HG03469 (cell line): ENCODE data around the gene ZNF581.

Source experiments
- ATAC-seq: cut with Tn5 transposase; IDR thresholded peaks from one replicate; pipeline ENCODE4 v1.9.1; 2021; ENCODE audit warnings: mild to moderate bottlenecking, moderate library complexity, moderate number of reproducible peaks; ENCODE audit not compliant: unreplicated experiment

The ZNF581 gene

DNA sequence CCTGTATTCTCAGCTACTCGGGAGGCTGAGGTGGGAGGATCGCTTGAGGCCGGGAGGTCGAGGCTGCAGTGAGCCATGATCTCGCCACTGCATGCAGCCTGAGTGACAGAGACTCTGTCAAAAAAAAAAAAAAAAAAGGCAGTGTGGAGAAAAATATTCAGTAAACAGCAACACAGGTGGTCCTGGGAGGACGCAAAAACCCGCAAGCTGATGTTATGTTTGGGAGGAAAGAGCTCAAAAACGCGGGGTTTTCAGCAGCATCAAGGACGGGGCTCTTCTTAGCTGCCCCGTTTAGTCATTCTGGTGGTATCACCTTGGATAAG lies 18.5 kb upstream of the ZNF581 start:
- ATAC-seq = no peak

DNA sequence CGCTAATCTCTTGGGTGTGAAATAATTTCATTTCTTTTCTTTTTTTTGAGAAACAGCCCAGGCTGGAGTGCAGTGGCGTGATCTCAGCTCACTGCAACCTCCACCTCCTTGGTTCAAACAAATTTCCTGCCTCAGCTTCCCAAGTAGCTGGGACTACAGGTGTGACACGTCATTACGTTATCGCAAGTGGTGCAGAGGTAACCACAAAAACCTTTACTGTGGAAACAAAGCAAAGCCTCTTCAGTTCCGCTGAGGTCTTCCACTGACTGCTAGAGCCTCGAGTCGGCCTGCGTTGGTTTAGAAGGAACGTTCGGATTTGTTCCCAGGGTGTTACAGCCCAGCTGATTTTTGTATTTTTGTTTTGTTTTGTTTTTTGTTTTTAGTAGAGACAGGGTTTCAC lies 17.1 kb upstream of the ZNF581 start:
- no peak for ATAC-seq

DNA sequence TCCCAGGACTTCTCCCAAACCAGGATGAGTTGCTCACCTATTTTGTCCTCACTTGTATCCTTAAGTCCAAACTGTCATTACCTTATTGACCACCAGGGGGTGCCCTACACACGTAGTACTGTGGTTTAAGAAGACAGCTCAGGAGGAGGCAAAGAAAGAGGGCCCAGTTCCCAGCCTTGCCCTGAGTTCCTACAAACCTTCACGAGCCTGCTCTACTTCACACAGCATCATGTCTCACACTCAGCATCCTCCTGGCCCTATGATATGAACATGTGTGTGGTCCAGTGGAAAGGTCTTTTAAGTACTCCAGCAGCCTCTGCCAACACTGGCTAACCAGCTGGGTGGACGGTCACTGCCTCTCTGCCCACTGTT lies 11.0 kb upstream of the ZNF581 start:
- ATAC-seq = no peak

DNA sequence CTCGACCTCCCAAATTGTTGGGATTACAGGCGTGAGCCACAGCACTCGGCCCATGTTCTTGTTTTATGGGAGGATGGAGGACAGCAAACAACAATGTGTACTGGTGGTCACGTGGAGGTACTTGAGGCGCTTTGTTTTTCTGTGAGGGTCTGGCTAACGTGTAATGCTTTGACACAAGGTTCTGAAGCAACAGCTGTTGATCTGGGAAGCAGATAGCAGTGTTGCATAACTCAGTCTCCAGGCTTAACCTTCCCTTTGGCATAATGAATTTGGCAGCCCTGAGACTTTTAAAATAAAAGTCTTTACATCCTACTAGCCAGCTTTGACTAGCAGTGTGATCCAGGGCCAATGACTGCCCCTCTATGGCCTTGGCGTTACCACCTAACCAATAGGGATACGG lies 9.6 kb upstream of the ZNF581 start:
- ATAC-seq = no peak

DNA sequence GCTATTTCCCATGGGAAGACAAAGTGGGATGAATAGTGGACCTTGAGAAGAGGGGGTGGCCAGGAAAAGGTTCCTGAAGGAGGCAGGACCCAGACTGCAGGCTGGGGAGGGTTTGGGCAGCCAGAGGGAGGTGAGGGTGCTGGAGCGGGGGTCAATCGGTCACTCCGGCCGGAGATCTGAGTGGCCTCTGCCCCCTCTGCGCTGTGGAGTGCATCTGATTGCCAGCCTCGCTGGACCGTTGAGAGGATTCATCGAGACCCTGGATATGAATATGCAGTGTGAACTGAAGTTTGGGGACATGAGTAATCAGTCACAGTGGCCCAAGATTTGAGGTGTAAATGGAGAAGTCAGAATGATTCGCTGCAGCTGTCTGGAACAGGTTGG lies 8.1 kb upstream of the ZNF581 start:
- no peak for ATAC-seq

DNA sequence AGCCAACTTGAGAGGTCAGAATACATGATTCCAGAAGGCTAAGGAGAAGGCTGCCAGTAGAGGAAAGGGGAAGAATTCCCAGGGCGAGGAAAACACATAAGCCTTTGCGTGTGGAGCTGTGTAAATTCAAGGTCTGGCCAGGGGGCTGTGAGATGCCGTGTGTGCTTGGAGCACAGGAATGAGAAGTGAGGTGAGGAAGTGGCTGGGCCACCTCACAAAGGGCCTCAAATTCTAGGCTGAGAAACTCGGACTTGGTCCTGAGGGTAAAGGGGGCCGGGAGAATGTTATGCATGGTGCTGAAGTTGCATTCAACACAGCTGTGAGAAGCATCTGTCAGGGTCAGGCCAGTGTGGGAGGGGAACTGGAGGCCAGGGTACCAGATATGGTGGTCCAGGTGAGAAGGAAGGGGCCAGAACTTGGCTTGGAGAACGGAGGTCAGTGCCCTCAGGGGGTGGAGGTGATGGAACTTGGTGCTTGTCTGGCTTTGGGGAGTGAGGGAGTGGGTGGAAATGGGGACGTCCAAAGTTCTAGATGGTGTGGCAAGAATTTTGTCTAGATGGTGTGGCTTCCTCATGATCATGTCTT lies 7.5 kb upstream of the ZNF581 start:
- ATAC-seq = no peak

DNA sequence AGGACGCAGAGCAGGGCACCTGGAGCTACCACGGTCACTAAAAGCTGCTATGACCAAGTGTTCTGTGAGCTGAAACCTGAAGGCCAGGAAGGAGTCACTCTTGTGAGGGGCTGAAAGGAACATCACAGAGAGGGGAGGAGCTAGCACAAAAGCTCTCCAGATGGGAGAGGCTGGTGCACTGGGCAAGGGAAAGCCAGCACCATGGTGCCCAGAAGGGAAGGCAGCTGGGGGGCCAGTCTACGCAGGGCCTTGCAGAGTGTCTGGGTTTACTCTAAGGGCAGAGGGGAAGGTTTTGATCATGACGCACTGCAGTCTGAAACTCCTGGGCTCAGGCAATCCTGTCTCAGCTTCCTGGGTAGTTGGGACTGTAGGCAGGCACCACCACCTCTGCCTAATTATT lies 6.7 kb upstream of the ZNF581 start:
- ATAC-seq = no peak

DNA sequence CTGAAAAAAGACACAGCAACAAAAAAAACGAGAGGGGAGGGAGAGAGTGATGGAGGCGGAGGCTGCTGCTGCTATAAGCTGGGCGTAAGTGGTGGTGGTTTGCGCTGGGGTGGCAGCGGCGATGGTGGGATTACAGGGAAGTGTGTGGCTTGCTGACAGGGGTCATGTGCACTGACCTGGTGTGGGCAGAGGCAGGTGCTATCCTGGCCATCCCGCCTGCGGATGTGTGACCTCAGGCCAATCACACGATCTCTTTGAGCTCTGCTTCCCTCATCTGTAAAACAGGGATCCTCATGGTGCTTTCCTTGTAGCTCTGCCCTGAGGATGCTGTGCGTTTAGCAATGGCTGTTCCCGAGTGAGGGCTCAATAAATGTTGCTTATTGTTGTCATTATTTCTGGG lies 5.9 kb upstream of the ZNF581 start:
- no peak for ATAC-seq

DNA sequence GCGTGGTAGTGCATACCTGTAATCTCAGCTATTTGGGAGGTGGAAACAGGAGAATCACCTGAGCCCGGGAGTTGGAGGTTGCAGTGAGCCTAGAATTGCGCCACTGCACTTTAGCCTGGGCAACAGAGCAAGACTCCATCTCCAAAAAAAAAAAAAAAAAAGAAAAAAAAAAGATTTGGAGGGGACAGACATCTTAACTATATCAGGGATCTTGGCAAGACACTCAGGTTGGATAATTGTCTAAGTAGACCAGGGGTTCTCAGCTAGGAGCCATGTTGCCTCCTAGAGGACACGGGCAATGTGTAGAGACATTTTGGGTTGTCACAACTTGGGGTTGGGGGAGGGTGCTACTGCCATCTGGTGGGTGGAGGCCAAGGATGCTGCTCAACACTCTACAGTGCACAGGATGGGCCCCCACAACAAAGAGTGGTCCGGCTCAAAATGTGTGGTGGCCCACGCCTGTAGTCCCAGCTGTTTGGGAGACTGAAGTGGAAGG lies 4.5 kb upstream of the ZNF581 start:
- no peak for ATAC-seq

DNA sequence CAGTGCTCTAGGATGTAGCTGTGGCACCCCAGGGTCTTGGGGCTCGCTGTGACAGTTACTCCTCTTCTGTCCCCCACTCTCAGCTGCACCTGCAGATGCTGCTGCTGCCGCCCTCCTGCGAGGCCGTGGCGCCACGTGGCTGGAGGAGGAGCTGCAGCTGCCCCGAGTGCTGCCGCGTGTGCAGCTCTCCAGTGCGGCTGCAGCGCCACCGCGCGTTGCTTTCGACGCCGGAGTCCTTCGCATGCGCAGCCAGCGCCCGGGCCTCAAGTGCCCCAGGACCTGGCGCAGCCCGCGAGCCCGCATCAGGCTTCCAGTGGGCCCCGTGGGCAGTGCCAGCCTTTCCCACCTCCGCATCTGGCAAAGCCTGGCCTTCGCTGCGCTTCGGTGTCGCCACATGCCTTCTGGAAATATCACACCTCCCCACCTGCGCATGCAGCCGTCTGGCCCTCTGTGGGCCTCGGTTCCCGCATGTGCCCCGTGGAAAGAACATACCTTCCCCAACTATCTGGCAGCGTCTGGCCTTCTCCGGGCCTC lies 3.3 kb upstream of the ZNF581 start:
- ATAC-seq = no peak

DNA sequence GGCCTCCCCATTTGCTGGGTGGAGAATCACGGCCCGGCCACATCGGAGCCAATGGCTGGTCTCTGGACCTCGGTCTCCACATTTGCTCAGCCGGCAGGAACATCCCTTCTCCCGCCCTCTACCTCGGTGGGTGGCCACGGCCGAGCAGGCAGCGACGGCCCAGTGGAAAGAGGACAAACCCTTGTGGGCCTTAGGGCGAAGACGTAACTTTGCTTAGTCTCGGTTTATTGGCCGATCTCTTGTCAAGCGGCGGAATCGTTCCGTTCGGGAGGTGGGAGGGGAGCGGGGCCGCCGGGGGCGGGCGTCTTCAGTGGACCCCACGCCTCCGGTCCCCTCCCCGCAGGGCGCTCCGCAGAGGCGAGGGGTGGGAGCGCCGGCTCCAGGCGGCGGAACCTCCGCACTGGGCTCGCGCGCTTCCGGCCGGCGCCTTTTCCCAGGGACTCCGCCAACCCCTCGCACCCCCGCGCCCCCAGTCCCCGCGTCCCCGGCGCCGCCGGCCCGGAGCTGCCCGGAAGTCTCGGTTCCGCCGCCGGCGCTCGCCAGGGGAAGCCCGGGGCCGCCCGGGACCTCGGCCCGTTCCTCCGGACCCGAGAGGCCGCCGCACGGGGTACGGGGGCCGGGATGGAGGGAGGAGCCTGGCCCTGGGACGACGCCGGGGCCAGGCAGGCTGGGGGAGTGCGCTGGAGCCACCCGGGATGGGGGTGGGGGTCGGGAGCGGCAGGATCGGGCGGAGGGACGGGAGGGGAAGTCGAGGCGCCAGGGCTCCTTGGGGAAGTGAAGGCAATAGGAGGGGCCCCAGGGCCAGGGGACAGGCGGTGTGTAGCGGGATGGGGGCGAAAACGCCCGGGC lies 2.6 kb upstream of the ZNF581 start, which contains the start of gene ZNF580:
Gene ZNF580, plus strand, starts transcription at position 426 of the 849 bp plus-strand sequence. CDS start 1,507 bp downstream, outside the sequence.
- no peak for ATAC-seq

DNA sequence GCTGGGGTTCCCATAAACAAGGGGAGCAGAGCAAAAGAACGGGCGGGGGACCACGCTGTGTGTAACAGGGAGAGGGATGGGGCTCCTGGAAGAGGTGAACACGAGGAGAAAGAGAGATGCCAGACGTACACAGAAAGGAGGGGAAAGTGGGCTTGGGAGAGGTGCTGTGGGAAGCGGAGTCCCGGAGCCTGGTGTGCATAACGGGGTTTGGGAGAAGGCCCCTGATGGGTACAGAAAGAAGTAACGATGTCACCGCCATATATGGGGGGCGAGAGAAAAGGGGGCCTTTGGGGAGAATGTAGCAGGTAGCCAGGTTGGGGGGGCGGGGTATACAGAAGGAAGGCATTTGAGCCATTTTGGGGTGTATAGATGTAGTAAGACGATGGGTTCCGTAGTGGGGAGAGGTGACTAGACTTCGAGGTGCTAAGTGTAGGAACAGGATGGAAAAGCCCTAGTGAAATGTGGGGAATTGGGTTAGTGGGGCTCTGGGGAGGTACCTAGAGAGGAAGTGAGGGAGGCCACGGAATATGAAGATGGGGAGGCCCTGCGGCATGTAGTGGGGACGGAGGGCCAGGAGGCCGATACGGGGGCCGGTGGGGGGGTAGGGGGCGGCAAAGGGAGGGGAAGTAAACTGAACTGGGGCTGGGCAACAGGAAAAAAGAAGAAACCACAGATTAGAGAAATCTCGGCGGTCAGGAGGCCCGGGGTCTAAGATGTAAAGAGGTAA lies 1.9 kb upstream of the ZNF581 start:
- ATAC-seq = no peak

DNA sequence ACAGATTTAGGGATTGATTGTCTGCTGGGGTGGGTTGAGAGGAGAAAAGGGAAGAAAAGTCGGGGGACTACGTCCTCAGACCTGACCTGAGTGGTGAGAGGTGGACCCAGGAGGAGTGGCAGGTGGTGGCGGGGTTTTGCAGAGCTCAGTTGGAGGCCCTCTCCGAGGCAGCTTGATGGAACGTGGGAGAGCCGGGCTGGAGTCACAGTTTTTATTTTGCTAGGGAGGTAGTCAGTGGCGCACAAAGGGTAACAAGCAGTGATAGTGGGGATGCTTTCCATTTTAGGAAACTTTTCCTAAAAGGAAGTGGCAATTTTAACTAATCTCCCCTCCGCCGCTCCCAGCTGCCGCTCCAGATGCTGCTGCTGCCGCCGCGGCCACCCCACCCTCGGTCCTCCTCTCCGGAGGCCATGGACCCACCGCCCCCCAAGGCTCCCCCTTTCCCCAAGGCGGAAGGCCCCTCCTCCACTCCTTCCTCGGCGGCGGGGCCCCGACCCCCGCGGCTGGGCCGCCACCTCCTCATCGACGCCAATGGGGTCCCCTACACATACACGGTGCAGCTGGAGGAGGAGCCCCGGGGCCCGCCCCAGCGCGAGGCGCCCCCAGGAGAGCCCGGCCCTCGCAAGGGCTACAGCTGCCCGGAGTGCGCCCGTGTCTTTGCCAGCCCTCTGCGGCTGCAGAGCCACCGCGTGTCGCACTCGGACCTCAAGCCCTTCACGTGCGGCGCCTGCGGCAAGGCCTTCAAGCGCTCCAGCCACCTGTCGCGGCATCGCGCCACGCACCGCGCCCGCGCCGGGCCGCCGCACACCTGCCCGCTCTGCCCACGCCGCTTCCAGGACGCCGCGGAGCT lies 1.1 kb upstream of the ZNF581 start:
- ATAC-seq = no peak

DNA sequence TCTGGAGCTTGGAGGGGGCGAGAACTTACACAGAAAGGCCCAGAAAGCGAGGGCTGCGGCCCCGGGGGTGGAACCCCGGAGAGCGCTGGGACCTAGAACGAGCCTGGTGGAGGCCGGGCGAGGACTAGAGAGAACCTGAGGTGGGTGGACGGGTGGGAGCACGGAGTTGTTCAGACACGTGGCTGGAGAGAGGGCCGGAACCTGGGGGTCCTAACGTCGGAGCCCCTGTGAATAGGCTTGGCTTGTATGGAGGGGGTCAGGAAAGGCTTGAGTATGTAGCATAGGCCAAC lies 383 bp downstream of the ZNF581 start:
- no peak for ATAC-seq

DNA sequence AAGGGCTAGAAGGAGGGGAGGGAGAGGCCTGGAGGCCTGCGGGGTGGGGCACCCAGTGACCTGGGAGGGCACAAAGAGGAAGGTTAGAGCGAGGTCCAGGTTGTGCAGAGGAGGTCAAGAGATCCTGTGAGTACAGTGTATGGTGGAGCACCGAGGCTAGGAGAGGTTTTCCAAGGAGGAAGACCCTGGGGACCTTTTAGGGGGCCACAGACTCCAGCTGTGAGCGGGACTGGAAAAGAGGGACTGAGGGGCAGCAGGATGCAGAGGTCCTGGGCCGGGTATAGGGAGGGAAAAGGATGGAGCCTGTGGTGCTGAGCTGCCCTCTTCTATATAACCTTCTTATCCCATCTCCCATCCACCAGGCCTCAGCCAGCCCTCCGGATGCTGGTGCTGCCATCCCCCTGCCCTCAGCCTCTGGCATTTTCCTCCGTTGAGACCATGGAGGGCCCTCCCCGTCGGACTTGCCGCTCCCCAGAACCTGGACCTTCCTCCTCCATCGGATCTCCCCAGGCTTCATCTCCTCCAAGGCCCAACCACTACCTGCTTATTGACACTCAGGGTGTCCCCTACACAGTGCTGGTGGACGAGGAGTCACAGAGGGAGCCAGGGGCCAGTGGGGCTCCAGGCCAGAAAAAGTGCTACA lies 863 bp downstream of the ZNF581 start:
- ATAC-seq = no peak

DNA sequence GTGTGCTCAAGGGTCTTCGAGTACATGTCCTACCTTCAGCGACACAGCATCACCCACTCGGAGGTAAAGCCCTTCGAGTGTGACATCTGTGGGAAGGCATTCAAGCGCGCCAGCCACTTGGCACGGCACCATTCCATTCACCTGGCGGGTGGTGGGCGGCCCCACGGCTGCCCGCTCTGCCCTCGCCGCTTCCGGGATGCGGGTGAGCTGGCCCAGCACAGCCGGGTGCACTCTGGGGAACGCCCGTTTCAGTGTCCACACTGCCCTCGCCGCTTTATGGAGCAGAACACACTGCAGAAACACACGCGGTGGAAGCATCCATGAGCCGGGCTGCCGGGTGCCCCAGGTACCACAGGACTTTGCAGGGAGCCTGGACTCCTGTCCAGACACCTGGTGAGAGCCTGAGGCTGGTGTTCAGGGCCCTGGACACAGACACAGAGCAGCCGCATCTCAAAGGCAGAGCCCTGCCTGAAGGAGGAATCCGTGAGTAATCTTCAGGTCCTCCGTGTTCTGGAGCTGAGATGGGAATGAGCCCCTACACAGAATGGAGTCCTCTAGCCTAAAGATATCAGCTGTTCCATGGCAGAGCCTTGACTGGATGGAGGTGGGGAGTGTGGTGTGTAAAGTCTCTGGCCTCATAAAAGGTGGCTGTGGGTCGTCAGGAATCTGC lies 1.5 kb downstream of the ZNF581 start:
- ATAC-seq = no peak

DNA sequence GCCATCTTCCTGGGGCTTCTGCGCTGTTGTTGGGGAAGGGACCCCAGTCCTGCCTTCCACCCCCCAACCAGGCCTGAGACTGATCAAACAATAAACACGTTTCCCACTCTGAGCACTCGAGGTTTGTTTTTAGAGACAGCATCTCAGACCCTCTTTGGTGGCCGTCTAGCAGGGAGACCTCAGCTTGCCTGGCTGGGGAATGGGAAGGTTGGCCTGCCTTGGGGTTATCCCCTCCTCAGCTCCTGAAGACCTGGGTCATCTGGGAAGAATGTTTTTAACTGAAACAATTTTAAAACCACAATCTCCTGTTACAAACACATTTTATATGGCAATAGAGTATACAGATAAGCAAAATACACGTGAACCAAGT lies 2.0 kb downstream of the ZNF581 start:
- no peak for ATAC-seq

DNA sequence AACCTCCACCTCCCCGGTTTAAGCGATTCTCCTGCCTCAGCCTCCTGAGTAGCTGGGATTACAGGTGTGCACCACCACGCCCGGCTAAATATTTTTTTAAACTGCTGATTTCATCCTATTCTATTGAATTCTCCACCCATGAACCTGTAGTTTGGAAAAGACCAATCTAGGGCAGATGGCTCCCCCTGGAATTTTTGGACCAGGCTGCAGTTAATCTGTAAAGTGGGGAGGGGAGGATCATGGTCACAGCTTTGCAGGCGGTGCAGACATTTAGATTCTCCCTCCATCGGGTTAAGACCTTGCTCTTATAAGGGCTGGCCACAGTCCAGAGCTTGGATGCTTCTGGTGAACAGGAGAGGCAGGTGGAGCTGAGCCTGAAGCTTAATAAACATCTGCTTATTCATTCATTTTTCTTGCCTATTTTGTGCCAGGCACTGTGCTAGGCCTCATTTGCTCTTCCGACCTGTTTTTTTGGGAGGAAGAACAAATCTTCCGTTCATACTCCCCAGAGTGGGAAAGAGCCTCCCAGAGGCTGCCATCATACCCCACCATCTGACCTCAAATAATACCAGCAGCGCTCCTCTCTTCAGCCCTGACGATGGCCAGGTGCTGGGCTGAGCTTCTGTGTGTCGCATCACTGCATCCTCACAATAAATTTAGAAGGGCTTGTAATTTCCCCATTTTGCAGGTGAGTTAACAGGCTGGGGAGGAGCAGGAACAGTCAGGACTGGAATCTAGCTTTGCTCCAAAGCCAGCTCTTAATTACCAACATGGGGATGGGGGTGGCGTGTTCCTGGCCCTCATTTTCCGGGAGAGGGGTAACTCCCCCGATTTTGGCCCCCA lies 3.7 kb downstream of the ZNF581 start:
- no peak for ATAC-seq
